Activated T-helper 9 cell treated with anti-CD3 and anti-CD28 coated beads, Interleukin-2, amount 50 U/mL, for 16 hours (primary cell): Measurements from ENCODE around the gene TDP1.

Experiments used
- DNase-seq: peaks from one replicate; pipeline ENCODE4 v3.0.0-alpha.2; 2020; ENCODE audit warnings: low read depth

TDP1 gene

GRCh38 chr14:89955745-89956660 is at the start of gene TDP1:
Gene TDP1 (plus strand): TSS chr14:89955927. CDS start chr14:89963115, 7,188 bp downstream.
- peak; percentile 97 for DNase-seq

- no peak for DNase-seq
Measured at GRCh38 chr14:89906000-89906399, 49.7 kb upstream of the TDP1 start.

GRCh38 chr14:89907655-89908054 is 48.1 kb upstream of the TDP1 start:
- DNase-seq, result no peak

- no peak for DNase-seq
Measured at GRCh38 chr14:89908712-89909450, 46.8 kb upstream of the TDP1 start.

GRCh38 chr14:89909586-89909985 is 46.1 kb upstream of the TDP1 start:
- DNase-seq, result no peak

GRCh38 chr14:89910691-89911009 is 45.1 kb upstream of the TDP1 start:
- no peak for DNase-seq

- no peak for DNase-seq
Measured at GRCh38 chr14:89911010-89911919, 44.5 kb upstream of the TDP1 start.

GRCh38 chr14:89912221-89912620 is 43.5 kb upstream of the TDP1 start:
- DNase-seq, result no peak

GRCh38 chr14:89912667-89913211 is 43.0 kb upstream of the TDP1 start:
- DNase-seq, result no peak

- peak; percentile 14 for DNase-seq
Measured at GRCh38 chr14:89915114-89915878, 40.4 kb upstream of the TDP1 start.

- no peak for DNase-seq
Measured at GRCh38 chr14:89918721-89919120, 37.0 kb upstream of the TDP1 start.

- DNase-seq, result no peak
Measured at GRCh38 chr14:89920056-89920455, 35.7 kb upstream of the TDP1 start.

- no peak for DNase-seq
Measured at GRCh38 chr14:89921346-89921745, 34.4 kb upstream of the TDP1 start.

- DNase-seq, result no peak
Measured at GRCh38 chr14:89922031-89922907, 33.5 kb upstream of the TDP1 start.

- no peak for DNase-seq
Measured at GRCh38 chr14:89924268-89924667, 31.5 kb upstream of the TDP1 start.

GRCh38 chr14:89926694-89927093 is 29.0 kb upstream of the TDP1 start:
- DNase-seq, result no peak

- no peak for DNase-seq
Measured at GRCh38 chr14:89927186-89927865, 28.4 kb upstream of the TDP1 start.

GRCh38 chr14:89933002-89933401 is 22.7 kb upstream of the TDP1 start:
- no peak for DNase-seq

GRCh38 chr14:89936654-89937185 is 19.0 kb upstream of the TDP1 start:
- no peak for DNase-seq
